ENCODE measurements around the gene MRPL45. TPM values are rescaled to one million over a fixed set of nuclear protein-coding genes. Genes with fewer than 3 reads are reported as not detected.

The MRPL45 gene
- total RNA-seq, 3 donors from 2014 or later, result 27.9 to 42.9 (median 36.8) TPM

DNA sequence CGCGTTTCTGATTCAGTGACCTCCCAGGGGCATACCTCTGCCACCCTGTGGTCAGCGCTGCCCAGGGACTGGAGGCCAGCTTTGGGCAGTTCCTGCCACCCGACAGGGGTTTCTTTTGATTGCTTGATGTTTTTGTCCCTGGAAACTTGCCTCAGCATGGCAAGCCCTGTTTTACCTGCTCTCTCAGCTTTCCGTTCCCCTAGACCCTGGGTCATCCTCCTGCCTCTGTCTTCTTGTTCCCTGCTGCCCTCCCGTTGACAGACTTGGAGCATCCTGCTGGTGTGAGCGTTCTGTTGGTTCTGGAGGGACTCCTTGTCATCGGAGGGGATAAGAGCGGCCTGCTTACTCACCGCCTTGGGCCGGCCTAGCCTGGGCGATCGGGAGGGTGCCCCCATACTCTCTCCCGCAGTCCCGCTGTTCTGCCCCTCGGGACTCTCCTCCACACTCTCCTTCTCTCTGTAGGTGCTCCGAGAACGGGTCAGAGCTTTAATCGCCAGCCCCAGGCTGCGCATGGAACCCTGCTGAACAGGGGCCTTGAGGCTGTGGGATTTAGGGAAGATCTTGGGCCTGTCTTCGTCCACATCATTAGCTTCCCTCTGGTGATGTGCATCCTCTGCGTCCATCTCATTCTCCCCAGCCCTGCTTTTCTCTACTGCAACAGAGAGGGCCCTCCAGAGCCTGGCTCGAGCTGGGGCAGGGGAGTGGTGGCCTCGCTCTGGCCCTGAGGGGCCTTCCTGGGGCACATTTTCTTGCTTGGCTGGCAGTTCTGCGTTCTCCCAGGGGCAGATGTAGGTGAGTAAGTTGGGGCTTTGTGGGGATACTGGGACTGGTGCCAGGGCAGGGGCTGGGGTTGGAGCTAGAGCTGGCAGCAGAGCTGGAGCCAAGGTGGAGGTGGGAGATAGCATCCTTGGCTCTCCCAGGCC is 33.1 kb downstream of the MRPL45 start:
- H3K36me3 ChIP-seq, result no peaks in the 10 kb centered on the region
- no peaks in the 10 kb centered on the region for H3K4me1 ChIP-seq
- no peaks in the 10 kb centered on the region for H3K9me3 ChIP-seq
- DNase-seq (ENCODE audit: low spot score in 2 of 2), result peak in 1 of 2 donors; percentile 39
- no peaks in the 10 kb centered on the region for H3K27me3 ChIP-seq
- no peak overlapping the region for H3K27ac ChIP-seq
- H3K4me3 ChIP-seq, result no peak overlapping the region
- TF ChIP-seq POLR2AphosphoS5 (IDR thresholded peaks at IDR 0.05) (no peak), POLR2A (IDR thresholded peaks at IDR 0.05) (no peak)
- TF ChIP-seq, protein P1, sequence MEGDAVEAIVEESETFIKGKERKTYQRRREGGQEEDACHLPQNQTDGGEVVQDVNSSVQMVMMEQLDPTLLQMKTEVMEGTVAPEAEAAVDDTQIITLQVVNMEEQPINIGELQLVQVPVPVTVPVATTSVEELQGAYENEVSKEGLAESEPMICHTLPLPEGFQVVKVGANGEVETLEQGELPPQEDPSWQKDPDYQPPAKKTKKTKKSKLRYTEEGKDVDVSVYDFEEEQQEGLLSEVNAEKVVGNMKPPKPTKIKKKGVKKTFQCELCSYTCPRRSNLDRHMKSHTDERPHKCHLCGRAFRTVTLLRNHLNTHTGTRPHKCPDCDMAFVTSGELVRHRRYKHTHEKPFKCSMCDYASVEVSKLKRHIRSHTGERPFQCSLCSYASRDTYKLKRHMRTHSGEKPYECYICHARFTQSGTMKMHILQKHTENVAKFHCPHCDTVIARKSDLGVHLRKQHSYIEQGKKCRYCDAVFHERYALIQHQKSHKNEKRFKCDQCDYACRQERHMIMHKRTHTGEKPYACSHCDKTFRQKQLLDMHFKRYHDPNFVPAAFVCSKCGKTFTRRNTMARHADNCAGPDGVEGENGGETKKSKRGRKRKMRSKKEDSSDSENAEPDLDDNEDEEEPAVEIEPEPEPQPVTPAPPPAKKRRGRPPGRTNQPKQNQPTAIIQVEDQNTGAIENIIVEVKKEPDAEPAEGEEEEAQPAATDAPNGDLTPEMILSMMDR (IDR thresholded peaks at IDR 0.05), result no peak
- intact Hi-C loops (cut with DNase I; ENCODE audit: low total_unique reads), result no loop called here

DNA sequence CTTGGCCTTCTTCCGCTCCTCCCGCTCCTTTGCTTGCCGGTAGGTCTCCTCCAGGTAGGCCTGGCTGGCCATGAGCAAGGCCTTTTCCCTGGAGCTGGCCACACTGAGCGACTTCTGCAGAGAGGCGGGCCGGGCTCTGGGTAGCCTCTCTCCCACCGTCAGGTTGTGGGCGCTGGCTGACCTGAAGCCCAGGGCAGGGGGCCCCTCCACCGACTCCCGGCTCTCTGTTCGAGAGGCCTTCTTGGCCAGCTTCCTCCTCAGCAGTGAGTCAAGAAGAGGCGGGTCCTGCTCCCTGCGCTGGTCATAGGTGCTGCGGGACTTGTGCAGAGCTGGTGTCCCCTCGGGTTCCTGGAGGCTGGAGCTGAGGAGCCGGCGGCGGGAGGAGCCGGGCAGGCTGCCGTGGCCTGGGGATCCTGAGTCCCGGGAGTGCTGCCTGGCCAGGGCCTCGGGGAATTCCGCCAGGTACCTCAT is 34.0 kb downstream of the MRPL45 start:
- Histone ChIP-seq H3K9me3 (no peaks in the 10 kb centered on the region), H3K36me3 (no peaks in the 10 kb centered on the region), H3K27ac (peak overlapping the region in 1 of 2 donors; percentile 42), H3K4me3 (no peak overlapping the region), H3K27me3 (no peaks in the 10 kb centered on the region), H3K4me1 (no peaks in the 10 kb centered on the region)
- no peak for DNase-seq (ENCODE audit: low spot score in 2 of 2)
- intact Hi-C loops (cut with DNase I; ENCODE audit: low total_unique reads), result no loop called here
- TF ChIP-seq POLR2A (IDR thresholded peaks at IDR 0.05) (no peak), POLR2AphosphoS5 (IDR thresholded peaks at IDR 0.05) (no peak)
- TF ChIP-seq, protein P1 (IDR thresholded peaks at IDR 0.05), result no peak

DNA sequence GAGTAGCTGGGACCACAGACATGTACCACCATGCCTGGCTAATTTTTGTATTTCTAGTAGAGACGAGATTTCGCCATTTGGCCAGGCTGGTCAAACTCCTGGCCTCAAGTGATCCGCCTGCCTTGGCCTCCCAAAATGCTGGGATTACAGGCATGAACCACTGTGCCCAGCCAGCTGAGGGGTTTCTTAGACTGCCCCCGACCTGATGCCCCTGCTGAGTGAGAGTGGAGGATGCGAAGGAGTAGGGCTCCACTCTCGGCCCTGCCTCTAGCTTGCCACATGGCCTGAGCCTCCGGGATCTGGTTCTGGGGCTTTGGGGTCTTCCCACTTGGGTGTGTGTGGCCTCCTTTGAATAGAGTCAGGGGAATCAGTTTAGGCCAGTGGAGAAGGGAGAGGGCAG is 35.8 kb downstream of the MRPL45 start:
- TF ChIP-seq, protein P1 (IDR thresholded peaks at IDR 0.05), result no peak
- no peak for TF ChIP-seq POLR2A (IDR thresholded peaks at IDR 0.05)
- no peak for TF ChIP-seq POLR2AphosphoS5 (IDR thresholded peaks at IDR 0.05)
- H3K4me3 ChIP-seq, result no peak overlapping the region

DNA sequence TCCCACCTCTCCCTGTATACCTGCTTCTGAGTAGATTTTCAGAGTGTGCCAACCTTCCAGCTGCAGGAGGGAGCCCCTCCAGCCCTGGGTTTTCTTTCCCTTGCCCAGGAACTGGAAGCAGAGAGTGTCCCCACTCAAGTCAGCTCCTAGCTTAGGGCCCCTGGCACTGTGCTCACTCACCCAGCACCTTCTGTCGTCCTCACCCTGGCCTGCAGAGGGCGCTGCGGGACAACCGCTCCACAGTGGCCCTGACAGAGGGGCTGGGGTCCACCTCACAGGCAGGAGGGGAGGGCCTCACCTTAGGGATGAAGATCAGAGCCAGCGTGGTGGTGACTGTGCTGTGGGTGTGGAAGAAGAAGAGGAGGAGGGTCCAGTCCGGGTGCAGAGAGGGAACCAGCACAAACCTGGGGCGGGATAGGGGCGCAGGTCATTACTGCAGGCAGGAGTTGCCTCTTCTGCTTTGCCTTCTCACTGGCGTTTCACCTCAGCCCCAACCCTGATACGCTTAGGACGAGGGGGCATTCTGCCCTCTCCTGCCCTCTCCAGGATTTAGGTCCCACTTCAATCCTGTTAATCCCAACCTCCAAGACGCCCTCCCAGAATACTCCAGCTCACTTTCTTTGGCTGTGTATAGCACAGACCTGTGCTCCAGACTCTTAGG is 36.8 kb downstream of the MRPL45 start:
- no peak overlapping the region for H3K27ac ChIP-seq
- no peak for TF ChIP-seq POLR2A (IDR thresholded peaks at IDR 0.05)
- TF ChIP-seq POLR2AphosphoS5 (IDR thresholded peaks at IDR 0.05), result no peak
- TF ChIP-seq, protein P1 (IDR thresholded peaks at IDR 0.05), result peak in 1 of 3 donors; percentile 16
- no peaks in the 10 kb centered on the region for H3K27me3 ChIP-seq
- DNase-seq (ENCODE audit: low spot score in 2 of 2), result no peak
- H3K36me3 ChIP-seq, result no peaks in the 10 kb centered on the region
- intact Hi-C loops (cut with DNase I; ENCODE audit: low total_unique reads), result no loop called here
- no peak overlapping the region for H3K4me3 ChIP-seq
- H3K4me1 ChIP-seq, result no peaks in the 10 kb centered on the region
- H3K9me3 ChIP-seq, result no peaks in the 10 kb centered on the region

More for the DNA sequence above, 35.8 kb downstream of the MRPL45 start:
- Histone ChIP-seq H3K4me1 (no peaks in the 10 kb centered on the region), H3K27me3 (no peaks in the 10 kb centered on the region), H3K9me3 (no peaks in the 10 kb centered on the region), H3K27ac (no peak overlapping the region), H3K36me3 (no peaks in the 10 kb centered on the region)
- intact Hi-C loops (cut with DNase I; ENCODE audit: low total_unique reads), result no loop called here
- DNase-seq (ENCODE audit: low spot score in 2 of 2), result no peak

All from breast epithelium (tissue), 4 donors.